ENCODE results near the gene BCKDHA. TPM values are rescaled to one million over a fixed set of nuclear protein-coding genes. Genes with fewer than 3 reads are reported as not detected.
A peak's percentile ranks its signal among the peaks of the same experiment; 100 is the strongest.

The BCKDHA gene
- polyA plus RNA-seq (ENCODE audit: insufficient read length) = 31.1 TPM
- long read RNA-seq, donor 1, transcript BCKDHA-201 (9 exons, 2,103 nt) = major isoform, 36 of 43 reads
- long read RNA-seq, donor 1, partial matches to known transcripts = 7 of 43 reads
- long read RNA-seq, donor 1, other reads (novel, unspliced or antisense) = 0 of 43 reads
- long read RNA-seq, donor 2, transcript BCKDHA-201 (9 exons, 2,103 nt) = major isoform, 26 of 26 reads
- long read RNA-seq, donor 2, partial matches to known transcripts = 0 of 26 reads
- long read RNA-seq, donor 2, other reads (novel, unspliced or antisense) = 0 of 26 reads
- long read RNA-seq, donor 3, transcript BCKDHA-201 (9 exons, 2,103 nt) = major isoform, 11 of 25 reads
- long read RNA-seq, donor 3, partial matches to known transcripts = 14 of 25 reads
- long read RNA-seq, donor 3, other reads (novel, unspliced or antisense) = 0 of 25 reads
- long read RNA-seq, donor 4, partial matches to known transcripts = 0 of 4 reads
- long read RNA-seq, donor 4, other reads (novel, unspliced or antisense) = 0 of 4 reads
- long read RNA-seq, donor 5, transcript BCKDHA-201 (9 exons, 2,103 nt) = major isoform, 38 of 98 reads
- long read RNA-seq, donor 5, partial matches to known transcripts = 60 of 98 reads
- long read RNA-seq, donor 5, other reads (novel, unspliced or antisense) = 0 of 98 reads
- long read RNA-seq, donor 6, transcript BCKDHA-201 (9 exons, 2,103 nt) = major isoform, 23 of 137 reads
- long read RNA-seq, donor 6, partial matches to known transcripts = 114 of 137 reads
- long read RNA-seq, donor 6, other reads (novel, unspliced or antisense) = 0 of 137 reads
- long read RNA-seq, donor 7, transcript BCKDHA-201 (9 exons, 2,103 nt) = major isoform, 33 of 172 reads
- long read RNA-seq, donor 7, partial matches to known transcripts = 139 of 172 reads
- long read RNA-seq, donor 7, other reads (novel, unspliced or antisense) = 0 of 172 reads
- long read RNA-seq, donor 8, transcript BCKDHA-201 (9 exons, 2,103 nt) = major isoform, 10 of 10 reads
- long read RNA-seq, donor 8, partial matches to known transcripts = 0 of 10 reads
- long read RNA-seq, donor 8, other reads (novel, unspliced or antisense) = 0 of 10 reads

DNA sequence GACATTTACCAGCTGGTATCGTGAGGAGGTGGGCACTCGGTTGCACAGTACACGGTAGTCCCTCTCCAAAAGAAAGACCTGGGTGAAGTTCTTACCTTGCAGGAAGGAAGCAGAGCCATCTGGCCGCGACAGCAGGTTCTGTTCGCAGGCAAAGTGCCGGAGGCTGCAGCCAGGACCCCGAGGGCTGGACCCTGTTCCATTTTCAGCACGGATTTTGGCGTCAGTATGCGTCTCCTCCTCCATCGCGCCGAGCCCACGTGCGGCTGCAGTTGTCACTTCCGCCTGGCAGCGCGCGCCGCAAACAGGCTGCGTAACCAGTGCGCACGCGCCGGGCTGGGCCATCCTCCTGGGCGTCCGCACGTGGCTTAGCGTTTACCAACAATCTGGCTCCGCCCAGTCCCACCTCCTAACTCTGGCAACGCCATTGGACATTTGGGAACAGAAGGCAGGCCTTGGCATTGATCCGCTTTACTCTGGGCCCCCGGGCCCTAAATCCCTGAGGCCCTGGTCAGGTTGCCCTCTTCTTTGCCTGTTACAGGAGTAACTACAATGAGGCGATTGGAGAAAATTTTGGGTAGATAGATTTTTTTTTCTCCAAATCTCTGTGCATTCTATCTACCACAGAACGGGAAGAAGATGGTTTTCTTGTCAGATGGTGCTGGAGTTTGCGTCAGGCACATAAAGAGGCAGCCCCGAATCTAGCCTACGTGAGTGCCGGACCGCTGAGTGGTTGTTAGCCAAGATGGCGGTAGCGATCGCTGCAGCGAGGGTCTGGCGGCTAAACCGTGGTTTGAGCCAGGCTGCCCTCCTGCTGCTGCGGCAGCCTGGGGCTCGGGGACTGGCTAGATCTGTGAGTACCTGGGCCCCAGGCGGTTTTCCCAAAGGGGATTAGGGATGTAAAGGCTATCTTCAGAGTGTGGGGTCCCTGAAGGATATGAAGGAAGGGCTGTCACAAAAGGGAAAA, at the start of gene BCKDHA, which contains the start of gene EXOSC5:
Gene BCKDHA (plus strand): TSS at position 733 of the 964 bp plus-strand sequence. CDS start 10 bp downstream, at position 743.
Gene EXOSC5 (minus strand): TSS at position 274 of the 964 bp plus-strand sequence. CDS start 31 bp downstream, at position 243.
- peak; percentile 100 for DNase-seq

DNA sequence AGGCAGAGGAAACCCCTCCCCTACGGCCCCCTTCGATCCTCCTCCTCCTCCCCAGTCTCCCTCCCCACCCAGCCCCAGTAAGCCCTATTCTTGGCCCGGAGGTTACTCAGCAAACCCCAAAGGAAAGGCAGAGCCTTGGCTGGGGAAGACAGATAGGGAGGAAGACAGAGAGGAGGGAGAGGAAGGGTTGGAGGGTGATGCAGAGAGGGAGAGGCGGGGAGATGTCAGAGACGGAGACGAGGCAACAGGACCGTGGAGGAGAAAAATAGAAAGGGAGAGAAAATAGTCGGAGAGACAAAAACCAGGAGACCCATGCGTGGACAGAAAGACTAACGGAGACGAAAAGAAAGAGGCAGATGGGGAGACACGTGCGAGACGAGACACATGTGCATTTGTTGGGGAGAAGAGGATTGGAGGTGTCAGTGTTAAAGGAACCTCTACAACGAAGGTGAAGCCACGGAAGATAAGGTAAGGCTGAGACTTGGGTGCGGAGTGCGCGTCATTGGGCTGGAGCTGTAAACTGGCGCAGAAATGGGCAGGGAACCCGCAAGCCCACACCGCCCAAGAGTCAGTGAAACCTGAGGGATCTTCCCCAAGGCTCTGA, 46.8 kb upstream of the BCKDHA start:
- DNase-seq = no peak

DNA sequence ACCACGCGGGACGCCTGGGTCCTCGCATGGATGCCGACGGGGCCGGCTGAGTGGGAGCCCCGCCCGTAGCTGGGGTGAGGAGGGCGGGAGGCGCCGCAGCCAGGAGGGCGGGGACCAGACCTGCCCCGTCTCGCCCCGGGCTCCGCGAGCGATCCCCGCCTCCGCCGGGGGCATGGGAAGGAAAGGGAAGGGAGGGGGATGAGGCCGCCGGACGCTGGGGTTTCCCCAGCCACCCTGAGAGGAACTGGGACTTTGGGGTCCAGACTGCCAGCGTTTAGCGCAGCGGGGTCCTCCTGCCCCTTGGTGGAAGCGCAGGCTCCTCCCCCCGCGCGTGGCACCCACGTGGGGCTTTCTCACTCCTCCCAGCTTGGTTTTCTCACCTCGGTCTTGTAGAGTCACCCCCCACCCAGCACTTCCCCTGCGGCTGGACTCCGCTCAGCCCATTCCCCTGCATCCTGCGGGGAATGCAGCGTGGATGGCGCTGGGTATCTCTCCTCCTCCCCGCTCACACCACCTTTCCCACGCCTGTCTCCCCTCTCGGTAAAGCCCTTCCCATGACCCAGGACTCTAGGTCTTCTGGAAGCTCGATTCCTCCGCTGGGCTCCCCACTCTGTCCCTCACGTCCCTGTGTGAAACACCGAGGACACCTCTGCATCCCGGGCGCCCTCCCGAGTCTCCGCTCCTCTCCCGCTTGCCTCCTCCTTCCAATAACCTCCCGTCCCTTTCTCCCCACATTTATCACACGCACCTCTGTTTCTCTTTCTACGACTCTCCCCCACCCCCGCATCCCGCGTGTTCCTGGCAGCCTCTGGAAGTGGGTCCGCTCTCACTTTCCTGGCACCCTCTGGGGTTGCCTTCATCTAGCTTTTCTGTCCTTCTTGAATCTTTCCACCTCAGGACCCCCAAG, 46.0 kb upstream of the BCKDHA start:
- no peak for DNase-seq

DNA sequence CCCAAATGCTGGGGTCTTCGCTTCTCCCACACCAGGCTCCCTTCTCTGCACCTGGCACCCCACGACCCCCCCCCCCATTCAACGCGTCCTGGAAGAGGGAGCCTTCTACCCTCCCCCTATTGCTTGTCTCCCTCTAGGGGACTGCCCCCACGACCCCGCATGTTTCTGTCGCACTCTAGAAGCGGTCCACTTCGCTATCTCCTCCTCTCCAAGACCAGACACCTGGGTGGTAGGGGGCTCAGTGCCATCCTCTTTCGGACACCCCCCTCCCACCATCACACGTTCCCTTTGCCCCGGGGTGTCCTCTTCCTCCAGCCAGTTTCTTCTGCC, 45.4 kb upstream of the BCKDHA start:
- no peak for DNase-seq

DNA sequence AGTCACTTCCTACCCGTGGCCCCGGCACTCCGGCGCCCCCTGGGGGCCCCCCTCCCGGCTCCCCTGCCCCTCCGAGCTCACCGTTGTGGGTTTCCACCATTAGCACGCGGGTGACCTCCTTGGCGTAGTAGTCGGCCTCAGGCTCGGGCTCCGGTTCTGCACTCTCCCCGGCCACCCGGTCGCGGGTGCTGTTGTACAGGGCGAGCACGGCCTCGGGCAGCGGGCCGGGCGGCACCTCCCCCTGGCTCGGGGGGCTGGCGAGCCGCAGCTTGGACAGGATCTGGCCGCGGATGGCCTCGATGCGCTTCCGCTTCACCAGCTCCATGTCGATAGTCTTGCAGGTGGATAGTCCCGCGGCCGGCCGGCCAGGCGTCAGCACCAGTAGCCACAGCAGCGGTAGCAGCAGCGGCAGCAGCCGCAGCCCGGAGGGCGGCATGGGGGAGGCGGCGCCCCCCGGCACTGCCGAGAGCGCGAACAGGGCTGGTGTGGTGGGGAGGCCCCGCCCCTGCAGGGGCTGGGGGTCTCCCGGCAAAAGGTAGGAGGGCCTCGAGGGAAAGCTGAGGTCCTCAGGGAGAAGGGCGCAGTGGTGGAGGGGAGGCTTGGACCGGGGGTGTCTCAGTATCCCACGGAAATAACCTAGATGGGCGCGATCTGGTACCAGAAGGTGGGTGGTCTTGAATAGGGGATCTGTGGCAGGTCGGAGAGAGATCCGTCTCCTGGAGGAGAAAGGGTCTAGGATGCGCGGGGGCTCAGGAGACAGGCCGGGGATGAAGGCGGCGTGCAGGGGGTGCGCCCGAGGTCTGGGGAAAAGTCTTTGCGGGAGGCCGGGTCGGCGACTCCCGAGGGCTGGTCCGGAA, 44.8 kb upstream of the BCKDHA start:
- no peak for DNase-seq

DNA sequence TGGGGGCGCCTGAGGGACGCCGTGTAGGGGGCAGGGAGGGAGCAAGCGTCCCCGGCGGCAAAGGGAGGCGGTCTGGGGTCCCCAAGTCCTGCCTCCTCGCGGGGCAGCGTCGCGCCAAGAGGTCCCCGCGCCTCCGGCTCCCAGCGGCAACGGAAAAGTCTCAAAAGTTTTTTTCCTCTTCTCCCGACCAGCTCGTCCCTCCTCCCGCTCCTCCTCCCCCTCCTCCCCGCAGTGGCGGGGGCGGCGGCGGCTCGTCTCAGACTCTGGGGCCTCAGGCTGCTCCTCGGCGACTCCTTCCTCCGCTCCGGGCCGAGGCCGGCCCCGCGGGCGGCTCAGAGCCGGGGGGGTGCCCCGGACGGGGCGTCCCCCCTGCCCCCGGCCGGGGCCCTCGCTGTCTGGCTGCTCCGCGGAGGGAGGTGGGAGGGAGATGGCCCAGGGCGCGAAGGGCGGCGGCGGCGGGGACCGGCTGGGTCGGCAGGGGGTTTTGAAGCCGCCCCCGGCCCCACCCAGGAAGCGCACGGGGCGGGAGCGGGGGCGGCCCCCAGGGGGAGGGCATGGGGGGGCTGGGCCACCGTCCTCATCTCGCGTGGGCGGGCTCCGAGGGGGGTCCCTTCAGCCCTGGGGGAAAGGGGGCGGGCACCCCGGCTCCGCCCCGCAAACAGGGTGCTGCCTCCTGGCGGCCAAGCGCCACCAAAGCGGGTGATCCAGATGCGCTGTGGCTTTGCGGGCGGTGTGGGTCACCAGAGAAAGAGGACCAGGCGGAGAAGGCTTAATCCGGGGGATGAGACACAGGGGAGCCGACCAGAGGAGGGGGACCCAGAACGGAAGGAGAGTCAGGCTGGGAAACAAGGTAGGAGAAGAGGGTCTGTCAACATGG, 43.9 kb upstream of the BCKDHA start, which contains the start of gene TGFB1:
Gene TGFB1 (minus strand): TSS at position 457 of the 877 bp plus-strand sequence. CDS start 878 bp downstream, outside the sequence.
- peak; percentile 72 for DNase-seq

DNA sequence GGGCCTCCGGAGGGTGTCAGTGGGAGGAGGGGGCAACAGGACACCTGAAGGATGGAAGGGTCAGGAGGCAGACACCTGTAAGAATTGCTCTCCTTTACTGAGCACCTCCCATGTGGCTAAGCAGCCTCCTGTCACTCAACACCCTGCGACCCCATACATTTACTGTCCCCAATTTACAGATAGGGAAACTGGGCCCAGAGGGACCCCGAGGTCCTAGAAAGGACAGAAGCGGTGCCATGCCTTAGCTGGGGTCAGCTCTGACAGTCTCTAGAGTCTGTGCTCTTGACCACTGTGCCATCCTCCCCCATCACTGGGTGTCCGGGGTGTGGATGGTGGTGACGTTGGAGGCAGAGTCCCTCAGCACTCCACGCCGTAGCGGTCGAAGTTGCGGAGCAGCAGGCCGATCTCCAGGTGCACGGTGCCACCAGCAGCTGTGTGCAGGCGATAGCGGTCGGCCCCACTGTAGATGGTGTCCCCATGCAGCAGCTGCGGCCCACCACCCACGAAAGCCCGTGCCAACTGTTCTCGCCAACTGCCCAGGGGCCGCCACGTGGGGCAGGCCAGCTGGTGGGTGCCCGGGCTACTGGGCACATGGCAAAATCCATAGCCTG, 43.2 kb upstream of the BCKDHA start:
- DNase-seq = no peak

DNA sequence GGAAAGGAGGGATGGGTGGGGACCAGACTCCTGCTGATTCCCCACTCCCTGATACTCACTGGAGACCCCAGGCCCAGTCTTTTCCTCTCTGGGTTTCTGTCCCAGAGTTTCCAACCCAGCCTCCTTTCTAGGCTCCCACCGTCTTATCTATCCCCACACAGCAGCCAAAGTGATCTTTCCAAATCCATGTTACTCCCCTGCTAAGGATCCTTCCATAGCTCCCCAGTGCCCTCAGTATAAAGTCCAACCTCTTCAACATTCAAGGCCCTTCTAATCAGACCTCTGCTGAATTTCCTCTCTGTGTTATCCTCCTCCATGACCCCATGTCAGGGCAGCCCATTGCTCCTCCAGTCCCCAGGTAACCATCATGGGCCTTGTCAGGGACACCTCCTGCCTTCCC, 42.6 kb upstream of the BCKDHA start:
- no peak for DNase-seq

DNA sequence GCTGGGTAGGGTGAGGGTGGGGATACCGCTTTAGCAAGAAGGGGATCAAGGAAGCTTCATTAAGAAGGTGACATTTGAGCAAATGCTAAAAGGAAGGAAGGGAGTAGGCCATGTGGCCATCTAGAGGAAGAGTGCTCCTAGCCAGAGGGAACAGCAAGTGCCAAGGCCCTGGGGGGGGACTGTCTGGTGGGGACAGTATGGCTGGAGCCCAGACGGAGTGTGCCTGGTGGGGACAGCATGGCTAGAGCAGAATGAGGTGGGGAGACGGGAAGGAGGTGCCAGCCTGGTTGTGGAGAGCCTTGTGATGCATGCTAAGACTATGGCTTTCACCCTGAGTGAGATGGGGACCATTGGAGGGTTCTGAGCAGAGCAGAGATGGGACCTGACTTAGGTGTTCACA, 41.8 kb upstream of the BCKDHA start:
- DNase-seq = no peak

DNA sequence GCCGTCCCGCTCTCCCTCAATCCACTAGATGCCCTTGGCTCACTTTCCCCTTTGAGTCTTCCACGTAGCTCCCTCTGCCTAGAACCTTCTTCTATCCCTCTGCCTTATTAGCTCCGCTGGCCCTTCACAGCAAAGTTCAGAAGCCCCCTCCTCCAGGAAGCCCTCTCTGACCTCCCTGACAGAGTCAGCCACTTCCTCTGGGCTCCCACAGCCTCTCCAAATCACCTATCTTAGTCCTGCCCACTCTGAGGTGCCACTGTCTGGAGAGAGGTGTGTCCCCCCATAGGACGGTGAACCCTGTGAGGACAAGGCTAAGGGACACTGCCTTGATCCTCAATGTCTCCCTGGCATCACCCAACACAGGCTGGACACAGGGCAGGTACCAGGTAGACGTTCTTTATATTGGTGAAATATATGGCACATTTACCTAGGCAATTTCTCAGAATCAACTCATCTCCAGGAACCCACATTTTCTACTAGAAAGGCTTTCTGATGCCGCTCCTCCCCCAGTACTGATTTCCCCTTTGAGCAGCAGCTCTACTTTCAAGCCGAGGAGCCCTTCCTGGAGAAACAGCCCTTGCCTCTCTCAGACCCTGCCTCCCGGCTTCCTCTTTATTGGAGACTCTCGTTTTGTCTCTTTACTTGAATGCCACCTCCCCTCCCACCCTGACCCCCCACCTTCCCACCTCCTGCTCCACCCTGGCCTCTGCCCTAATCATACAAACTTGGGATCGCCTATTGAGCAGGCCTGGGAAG, 40.5 kb upstream of the BCKDHA start:
- DNase-seq = no peak

DNA sequence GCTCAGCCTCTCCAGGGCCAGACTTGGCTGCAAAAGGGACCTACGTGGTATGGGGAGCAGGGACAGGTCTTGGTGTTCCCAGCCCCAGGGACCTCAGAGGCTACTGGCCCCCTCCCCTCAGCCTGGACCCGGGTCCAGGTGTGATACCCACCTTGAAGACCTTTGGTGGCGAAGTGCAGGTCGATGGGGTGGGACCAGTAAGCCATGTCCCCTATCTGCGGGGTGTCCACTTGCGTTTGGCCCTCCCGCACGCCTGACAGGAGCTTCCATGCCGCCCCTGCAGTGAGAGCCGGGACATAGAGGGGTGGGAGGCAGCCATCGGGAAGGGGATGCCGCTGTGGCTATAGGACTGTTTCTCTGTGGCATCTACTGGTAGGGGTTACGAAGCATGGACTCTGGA, 39.9 kb upstream of the BCKDHA start:
- DNase-seq = no peak

DNA sequence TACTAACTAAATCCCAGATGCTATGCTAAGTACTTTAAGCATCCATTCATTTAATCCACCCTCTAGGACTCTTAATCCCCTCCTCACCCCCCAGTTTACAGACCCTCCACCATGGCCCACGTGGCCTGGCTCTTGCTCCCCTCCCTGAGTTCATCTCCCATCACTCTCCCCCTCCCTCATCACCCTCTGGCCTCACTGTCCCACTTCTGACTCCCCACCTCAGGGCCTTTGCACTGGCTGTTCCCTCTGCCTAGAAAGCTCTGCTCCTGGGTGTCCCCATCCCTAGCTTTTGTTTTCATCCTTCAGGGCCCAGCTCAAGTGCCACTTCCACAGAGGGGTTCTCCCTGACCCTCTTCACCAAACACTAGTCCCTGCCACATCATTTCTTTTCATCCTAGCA, 37.9 kb upstream of the BCKDHA start:
- DNase-seq = no peak

DNA sequence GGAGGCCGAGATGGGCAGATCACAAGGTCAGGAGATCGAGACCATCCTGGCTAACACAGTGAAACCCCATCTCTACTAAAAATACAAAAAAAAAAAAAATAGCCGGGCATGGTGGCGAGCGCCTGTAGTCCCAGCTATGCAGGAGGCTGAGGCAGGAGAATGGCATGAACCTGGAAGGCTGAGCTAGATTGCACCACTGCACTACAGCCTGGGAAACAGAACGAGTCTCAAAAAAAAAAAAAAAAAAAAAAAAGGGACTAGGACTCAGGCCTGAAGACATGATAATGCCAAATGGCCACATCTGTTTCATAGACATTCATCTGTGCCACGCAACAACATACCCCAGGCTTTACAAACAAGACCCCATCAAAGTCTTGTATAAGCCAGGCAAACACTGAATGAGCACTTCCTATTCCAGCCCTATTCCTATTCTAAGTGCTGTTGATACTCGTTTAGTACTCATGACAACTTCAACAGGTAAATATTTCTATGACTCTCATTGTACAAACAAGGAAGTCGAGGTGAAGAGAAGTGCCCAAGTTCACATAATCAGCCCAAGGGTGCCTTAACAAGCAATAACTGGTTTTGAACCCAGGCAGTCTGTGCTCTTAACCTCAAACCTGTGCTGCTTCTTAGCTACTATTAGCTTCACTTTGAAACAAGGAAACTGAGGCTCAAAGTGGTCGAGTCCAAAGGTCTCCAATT, 35.3 kb upstream of the BCKDHA start:
- DNase-seq = no peak

DNA sequence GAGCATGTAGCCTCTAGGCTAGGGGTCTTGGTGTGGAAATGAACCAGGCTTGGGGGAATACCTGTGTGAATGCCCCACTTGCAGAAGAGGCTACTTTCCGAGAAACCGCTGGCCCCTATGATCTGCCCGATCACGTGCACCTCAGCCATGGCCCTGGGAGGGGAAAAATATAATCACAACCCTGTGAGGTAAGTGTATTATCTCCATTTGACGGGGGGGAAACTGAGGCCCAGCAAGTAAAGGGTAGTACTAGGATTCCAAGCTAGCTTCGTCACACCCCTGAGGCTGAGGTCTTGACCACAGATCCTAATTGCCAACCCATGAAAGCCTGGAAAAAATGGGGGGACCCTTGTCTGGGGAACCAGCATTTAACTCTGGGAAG, 34.3 kb upstream of the BCKDHA start:
- DNase-seq = no peak

DNA sequence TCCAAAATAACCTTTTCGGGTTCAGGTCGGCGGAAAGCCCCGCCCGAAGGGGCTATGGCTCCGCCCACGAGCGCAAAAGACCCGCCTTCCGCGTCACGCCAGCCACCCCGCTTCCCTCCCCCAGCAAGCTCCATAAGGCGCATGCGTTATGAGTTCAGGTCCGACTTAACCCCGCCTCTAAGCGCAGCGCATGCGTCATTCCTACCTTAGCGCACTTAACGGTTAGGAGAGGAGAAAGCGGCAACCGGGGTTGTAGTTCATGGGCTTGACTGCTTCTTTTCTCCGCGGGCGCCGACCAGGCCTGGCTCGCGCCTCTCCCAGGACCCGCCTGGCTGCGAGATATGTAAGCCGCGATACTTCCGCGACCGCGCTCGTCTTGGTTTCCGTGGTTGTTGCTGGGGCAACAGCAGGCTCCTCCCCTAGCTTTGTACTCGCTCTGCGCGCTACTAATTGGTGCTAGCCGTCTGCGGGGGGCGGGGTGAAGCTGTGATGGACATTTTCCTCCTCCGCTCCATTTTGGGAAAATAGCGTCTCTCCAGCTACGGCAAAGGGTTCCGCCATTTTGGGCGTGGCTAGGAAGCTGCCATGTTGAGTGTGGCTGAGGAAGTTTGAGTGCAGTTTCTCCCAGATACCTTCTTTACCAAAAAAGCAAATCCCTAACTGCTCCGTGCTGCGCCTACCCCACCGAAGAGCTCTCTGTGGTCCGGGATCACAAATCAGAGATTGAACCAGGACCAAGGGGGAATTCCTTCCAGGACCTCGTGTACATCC, 33.7 kb upstream of the BCKDHA start, which contains the start of gene B9D2:
Gene B9D2 (minus strand): TSS at position 397 of the 771 bp plus-strand sequence. CDS start 630 bp downstream, outside the sequence.
- peak; percentile 98 for DNase-seq
